Cerebellar cortex (tissue), 1 donor: ENCODE data around the gene PAX8.
A peak's percentile ranks its signal among the peaks of the same experiment; 100 is the strongest.
"Not testable (repeated sequence)": the region's sequence is repeated elsewhere in the genome, so short reads cannot be mapped to it uniquely, and the experiment has no call there.

Experiments used
- DNase-seq: peaks from one replicate; pipeline ENCODE4 v3.0.0-alpha.2; 2015; ENCODE audit warnings: low spot score

Gene PAX8

DNA sequence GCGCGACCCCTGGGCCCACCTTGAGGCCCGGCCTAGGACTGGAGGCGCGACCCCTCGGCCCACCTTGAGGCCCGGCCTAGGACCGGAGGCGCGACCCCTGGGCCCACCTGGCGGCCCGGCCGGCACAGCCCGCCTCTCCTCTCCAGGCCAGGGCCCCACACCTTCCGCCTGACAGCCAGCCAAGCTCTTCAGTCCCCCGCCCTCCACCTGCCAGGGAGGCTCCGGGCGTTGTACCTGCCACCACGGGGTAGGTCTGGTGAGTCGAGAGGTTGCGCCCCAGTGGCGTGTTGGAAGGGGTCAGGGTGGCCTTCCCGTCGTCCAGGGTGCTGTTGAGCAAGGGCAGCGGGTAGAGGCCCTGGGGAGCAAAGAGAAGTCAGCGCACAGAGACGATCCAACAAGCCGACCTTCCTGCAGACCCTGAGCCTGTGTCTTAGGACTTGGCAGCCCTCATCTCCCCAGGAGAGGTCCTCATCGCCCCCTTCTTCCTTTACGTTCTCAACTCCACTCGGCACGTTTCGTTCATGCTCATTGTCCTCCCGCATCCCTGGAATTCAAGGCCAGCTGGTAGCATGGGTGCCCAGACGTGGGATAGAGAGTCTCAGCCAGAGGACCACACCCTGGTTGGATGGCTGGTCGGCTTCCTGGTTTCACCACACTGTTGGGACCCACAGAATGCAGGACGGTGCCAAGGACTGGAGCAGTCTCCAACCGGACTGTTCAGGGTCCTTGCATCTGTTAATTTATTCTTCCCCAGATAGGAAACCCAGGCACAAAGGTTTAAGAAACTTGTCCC is 42.2 kb downstream of the PAX8 start:
- no peak for DNase-seq

GRCh38 chr2:113235347-113236226 is 43.1 kb downstream of the PAX8 start:
- DNase-seq, result not testable (repeated sequence)

DNA sequence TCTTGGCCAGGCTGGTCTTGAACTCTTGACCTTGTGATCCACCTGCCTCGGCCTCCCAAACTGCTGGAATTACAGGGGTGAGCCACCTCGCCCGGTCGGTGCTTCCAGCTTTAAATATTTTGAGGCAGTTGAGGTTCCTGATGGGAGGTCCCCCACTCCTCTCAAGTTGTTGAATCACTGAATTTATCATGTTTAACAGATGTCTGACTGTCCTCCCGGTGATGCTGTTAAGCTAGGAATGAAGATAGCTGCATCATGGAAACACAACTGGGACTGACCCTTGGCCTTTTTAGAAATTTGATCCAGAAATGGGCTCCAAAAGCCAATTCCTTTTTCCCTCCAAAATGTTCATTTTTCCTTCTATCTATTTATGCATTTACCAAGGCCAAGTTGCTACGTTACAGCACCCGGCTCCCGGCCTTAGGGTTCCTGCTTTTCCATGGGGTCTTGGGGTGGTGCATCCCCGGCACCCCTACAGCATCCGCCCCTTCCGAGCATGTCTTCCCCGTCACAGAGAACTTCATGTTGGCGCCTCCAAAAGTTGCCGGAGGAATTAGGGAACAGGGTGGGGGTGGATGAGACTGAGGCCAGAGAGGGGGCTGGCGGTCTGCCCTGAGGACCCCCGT is 43.9 kb downstream of the PAX8 start:
- DNase-seq, result no peak

DNA sequence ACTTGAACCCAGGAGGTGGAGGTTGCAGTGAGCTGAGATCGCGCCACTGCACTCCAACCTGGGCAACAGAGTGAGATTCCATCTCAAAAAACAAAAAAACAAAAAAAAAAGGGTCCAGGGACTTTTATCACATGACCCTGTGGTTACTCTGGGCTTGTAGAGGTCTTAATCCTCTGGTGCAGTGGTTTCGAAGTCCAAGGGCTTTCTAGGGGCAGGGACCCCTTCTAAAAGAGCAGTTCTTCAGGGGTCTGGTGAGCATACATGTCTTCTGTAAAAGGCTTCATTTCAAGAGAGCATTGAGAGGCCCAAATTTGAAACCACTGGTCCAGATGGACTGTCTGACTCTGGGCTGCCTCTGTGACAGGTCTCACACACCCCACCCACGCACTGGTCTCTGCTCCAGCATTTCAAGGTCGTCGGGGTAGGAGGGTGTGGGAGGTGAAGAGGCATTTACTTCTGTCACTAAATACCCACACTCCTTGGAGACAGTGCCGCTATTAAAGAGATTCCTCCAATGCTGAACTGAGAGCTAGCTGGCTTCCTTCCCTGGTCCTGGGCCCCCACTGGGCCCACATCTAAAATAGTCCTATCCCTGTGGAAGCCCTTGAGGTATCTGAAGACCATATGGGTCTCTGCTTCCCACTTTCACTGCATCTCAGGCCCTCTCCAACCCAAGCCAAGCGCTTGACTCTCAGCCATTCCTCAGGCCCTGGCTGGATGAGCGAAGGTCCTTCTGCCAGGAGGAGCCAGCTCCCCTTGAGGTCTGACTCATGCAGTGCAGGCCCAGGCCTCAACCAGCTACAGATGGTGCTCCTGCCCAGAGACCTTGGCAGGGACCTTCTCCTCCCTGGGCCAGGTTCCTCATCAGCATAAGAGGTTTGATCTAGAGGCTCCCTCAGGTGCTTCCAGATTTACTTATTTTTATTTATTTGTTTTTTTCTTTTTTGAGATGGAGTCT is 44.8 kb downstream of the PAX8 start:
- no peak for DNase-seq

- no peak for DNase-seq
Measured at GRCh38 chr2:113232740-113233139, 46.0 kb downstream of the PAX8 start.

DNA sequence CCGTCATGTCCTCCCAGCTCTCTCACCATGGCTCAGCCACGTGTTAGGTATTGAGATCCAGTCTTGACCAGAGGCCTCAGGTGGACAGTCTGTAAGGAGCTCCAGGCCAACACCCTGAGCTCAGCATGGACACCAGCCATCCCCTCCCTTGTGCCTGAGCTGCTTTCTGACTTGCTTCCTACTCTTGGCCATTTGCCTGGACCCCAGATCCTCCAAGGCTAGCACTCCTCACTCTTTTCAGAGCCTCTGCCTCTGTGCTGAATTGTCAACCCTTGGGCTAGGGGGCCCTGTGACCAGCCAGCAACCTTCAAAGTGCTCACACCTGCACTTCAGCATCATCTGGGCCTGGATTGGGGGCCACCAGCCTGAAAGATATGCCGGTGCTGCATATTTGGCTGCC is 46.6 kb downstream of the PAX8 start:
- no peak for DNase-seq

DNA sequence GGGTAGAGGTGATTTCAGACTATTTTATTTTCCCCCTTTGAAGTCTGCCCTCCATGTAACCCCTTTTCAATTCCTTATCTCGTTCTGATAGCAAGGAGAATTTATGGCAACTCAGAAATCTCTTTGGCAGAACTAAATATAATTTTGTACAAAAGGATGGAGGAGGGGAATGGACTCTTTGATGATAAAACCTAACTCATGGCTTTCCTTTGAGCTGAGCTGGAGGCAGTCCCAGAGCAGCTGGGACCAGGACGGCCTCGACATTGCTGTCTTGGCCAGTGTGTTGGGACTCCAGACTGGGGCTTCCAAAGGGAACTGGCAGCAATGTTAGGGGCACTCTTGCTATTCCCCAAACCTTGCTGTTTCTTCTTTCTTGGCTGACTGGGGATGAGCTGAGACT is 47.7 kb downstream of the PAX8 start:
- no peak for DNase-seq

DNA sequence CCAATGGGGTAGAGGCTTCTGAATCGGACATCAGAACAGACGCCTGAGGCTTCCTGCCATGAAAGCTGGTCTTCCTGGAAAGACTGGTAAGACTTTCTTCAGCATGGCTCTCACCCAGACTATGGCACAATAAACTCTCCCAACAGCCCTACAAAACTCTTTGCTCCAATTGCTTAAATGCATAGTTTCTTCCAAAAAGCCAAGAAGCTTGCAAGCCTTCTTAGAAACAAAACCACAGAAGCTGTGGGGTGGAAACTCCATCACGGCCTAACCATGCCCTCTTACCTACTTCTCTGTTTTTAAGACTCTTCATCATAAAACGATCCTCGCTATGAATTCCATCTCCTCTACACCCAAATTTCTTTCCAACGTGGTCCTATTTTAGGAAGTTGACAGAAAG is 48.2 kb downstream of the PAX8 start:
- no peak for DNase-seq

GRCh38 chr2:113229795-113230194 is 48.9 kb downstream of the PAX8 start:
- DNase-seq, result no peak

DNA sequence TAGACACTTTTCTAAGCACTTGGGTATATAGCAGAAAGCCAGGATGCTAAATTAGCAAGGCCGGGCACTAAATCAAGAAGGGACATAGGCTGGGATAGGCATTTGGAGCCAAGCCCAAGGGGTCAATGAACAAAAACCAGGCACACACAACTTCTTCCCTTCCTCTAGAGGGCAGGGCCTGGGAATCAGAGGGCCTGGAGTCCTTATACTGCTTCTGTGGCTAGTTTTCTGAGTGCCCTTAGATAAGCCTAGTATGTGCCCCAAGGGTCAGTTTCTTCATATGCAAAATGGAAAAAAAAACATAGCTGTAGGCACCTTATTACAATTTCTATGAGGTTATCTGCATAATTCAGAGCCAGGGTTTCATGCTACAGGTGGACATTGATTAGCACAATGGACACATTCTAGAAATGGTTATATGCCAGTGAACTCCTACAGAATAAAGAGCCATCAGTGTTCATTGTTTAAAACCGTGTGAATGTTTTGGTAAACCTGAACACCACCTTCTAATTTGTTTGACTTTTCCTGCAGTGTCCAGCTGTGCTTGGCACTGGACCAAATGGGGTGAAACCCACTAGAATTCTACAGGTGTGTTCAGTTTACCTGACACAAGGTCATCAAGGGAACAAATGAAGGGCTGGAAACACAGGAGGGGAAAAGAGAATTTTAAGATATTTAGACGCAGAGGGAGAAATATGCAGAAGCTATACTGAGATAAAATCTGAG is 49.6 kb downstream of the PAX8 start:
- no peak for DNase-seq

GRCh38 chr2:113228351-113228750 is 50.4 kb downstream of the PAX8 start:
- peak; percentile 37 for DNase-seq

DNA sequence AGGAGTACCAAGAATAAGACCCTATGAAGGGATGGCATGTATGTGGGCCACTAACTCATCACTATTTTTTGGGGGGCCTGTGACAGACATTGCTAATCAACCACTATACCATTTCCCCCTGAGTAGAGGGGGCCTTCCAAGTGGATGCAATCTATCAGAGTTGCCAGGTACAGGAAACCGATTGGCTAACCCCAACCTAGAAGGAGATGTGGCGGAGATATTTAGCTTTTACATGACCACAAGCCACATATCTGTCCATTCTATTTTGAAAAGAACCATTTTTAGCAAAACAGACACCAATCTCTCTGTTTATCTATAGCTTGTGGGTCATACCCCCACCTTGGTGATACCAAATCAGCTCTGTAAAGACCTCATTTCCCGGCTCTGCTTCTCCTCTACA is 51.0 kb downstream of the PAX8 start:
- no peak for DNase-seq

- DNase-seq, result no peak
Measured at GRCh38 chr2:113227290-113227689, 51.4 kb downstream of the PAX8 start.

GRCh38 chr2:113226462-113226861 is 52.3 kb downstream of the PAX8 start:
- DNase-seq, result no peak

DNA sequence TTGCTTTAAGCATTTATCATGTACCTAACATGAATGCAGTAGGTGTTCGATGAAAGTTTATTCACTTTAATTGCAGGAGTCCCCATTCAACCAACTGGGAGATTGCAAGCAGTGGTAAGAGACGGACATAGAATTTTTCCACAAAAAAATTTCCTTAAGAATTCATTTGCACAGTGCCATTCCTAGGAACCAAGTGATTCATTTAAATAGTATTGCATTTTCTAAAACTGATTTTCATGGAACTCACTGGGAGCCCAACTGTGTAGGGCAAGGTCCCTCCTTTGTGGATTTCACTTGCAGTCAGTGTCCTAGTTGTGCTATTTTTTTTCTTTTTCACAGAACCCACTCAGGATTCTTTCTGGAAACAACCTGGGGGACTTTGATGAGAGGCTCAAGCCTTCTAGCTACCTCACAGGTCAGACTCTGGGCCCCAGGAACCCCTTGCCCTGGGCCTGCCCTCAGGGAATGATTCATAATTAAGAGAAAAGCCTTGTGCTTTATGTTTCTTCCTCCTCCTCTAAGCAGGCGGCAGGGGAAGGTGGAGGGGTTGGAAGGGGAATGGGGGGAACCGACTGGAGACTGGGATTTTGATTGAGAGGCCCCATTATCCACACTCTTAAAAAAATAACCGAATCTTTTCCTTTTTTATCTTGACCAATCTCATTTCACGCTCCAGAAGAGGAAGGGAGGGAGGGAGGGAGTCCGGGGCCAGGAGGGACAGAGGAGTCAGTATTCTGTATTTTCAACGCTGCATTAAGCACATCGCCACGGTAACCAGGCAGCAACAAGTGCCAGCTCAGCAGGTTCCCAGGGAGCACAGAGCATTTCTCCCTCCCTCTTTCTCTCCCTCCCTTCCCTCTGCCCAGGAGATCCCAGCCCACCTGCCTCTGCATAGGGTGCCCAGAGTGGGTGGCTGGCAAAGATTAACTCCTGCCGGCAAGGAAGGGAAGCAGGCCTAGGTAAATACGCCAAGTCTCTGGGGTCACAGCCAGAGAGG is 53.2 kb downstream of the PAX8 start:
- peak; percentile 26 for DNase-seq

- no peak for DNase-seq
Measured at GRCh38 chr2:113224647-113225236, 54.0 kb downstream of the PAX8 start.

- DNase-seq, result no peak
Measured at GRCh38 chr2:113223813-113224212, 54.9 kb downstream of the PAX8 start.

DNA sequence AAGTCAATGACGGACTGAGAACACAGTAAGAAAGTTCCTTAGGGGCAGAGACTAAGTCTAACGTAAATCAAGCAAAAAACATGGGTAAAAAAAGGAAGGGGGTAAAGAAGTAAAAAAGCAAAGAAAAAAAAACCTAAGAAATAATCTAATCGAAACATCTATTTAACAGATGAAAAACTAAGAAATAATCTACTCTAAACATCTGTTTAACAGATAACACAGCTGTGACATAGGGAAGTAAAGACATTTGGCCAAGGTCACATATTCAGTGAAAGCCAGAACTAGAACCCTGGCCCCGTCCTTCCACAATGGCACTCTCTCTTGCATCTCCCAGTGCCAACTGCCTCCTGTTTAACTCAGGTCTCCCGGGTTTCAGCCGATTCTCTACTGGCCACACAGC is 56.9 kb downstream of the PAX8 start:
- DNase-seq, result no peak

DNA sequence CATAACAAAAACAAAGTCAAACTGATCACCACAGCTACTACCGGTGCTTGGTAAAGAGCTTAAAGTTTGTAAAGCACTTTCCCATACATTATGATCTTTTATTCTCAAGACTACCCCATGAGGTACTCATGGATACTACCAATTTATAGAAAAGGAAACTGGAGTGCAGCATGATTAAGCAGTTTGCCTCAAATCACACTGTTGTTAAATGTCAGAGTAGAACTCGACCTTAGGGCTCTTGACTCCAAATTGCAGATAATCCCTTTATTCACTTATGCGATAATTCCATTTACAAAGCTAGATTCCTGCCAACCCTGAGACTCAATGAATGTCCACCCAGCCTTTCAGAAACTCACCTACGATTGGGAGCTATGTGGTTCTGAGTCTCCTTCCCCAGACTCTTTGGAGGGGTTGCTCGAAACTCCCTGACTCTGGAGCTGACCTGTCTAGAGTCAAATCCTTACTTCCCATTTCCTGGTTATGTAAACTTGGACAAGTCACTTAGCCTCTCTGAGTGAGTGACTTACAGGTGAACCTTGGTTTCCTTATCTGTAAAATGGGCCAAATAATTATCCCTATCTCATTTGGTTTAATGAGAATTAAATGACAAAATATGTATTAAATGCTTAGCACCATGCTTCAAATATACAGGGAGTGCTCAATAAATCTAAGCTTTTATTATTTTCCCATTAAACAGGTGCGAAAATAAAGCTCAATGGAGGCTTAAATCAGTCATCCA is 57.6 kb downstream of the PAX8 start:
- DNase-seq, result no peak
